ENCODE results near the gene KAT2A.

The KAT2A gene

DNA sequence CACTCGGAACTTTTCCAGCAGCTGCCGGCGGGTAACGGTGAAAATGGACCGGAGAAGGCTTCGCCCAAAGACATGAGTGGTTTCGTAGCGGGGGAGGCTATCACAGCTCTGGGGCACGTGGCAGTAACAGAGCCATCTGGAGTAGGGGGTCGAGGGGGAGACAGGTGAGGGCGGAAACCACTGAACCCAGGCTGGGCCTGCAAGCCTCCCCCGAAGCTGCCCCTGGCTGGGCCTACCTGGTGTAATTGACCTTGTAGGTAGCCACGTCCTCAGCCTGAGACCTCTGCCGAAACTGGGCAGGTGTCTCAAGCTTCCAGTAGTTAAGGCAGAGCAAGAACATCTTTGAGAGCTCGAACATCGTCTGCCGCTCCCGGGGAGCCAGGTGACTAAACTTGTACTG, 1.9 kb downstream of the KAT2A start:
- Histone ChIP-seq H3K79me2 (ENCODE audit: insufficient read depth, low read length) (no peaks in the 10 kb centered on the region), H3K9me2 (replicated peaks; ENCODE audit: insufficient read depth, low read length) (no peaks in the 10 kb centered on the region), H3K9me3 (ENCODE audit: insufficient read depth, low read length) (no peaks in the 10 kb centered on the region), H3K9ac (ENCODE audit: low read length) (no peak overlapping the region), H2AFZ (ENCODE audit: low read depth, low read length, severe bottlenecking) (no peak overlapping the region), H3K27ac (ENCODE audit: low read depth, low read length) (no peak overlapping the region), H4K20me1 (ENCODE audit: low read depth, low read length) (no peaks in the 10 kb centered on the region), H3K4me3 (ENCODE audit: insufficient read depth, low read length, poor library complexity, severe bottlenecking) (no peak overlapping the region), H3K27me3 (ENCODE audit: low read length) (no peaks in the 10 kb centered on the region), H3F3A (ENCODE audit: insufficient read depth) (peaks cover 13% of the 10 kb centered on the region), H3K36me3 (ENCODE audit: low read length) (no peaks in the 10 kb centered on the region), H3K4me2 (ENCODE audit: low read depth, low read length, poor library complexity, severe bottlenecking) (no peak overlapping the region)
- TF ChIP-seq, protein P1, sequence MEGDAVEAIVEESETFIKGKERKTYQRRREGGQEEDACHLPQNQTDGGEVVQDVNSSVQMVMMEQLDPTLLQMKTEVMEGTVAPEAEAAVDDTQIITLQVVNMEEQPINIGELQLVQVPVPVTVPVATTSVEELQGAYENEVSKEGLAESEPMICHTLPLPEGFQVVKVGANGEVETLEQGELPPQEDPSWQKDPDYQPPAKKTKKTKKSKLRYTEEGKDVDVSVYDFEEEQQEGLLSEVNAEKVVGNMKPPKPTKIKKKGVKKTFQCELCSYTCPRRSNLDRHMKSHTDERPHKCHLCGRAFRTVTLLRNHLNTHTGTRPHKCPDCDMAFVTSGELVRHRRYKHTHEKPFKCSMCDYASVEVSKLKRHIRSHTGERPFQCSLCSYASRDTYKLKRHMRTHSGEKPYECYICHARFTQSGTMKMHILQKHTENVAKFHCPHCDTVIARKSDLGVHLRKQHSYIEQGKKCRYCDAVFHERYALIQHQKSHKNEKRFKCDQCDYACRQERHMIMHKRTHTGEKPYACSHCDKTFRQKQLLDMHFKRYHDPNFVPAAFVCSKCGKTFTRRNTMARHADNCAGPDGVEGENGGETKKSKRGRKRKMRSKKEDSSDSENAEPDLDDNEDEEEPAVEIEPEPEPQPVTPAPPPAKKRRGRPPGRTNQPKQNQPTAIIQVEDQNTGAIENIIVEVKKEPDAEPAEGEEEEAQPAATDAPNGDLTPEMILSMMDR (IDR thresholded peaks at IDR 0.05; ENCODE audit: insufficient read depth, low read length, poor library complexity, severe bottlenecking) = no peak
- TF ChIP-seq EZH2phosphoT487 (conservative IDR thresholded peaks at IDR 0.05; ENCODE audit: low read length) = no peak

DNA sequence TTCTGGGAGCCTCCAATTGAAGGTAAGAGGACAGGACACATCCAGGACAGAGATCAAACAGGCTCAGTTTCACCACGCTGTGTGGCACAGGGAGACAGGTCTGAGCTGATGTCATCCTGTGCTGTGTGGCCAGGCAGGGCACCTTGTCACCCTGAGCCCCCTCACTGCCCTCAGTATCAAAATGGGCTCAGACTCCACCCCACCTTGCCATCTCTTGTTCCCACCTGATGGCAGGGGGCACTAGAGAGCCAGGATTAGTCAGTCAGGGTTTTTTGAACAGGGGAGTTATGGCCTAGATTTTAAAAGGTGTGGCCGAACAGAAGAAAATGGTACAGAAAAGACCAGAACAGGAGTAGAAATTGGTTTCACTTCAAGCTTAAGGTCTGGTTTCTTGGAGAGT, 2.6 kb downstream of the KAT2A start:
- H3K36me3 ChIP-seq (ENCODE audit: low read length) = no peaks in the 10 kb centered on the region

DNA sequence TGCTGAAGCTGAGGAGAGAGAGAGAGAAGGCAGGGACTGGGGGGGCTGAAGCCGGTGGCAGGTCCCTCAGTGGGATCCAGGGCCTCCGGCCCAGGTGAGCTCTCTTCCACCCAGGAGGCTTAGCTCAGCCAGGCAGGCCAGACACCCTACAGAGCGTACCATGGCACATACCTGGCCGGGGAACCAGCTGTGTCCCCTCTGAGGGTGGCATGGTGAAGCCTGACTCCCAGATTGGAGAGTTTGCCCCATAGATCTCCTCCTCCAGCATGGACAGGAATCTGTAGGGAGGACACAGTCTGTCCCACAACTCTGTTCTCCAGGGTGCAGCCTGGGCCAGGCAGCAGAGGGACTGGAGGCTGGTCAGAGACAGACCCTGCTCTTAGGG, 3.0 kb downstream of the KAT2A start:
- Histone ChIP-seq H3F3A (ENCODE audit: insufficient read depth) (peaks cover 11% of the 10 kb centered on the region), H3K79me2 (ENCODE audit: insufficient read depth, low read length) (no peaks in the 10 kb centered on the region), H3K27me3 (ENCODE audit: low read length) (no peaks in the 10 kb centered on the region), H3K9me2 (replicated peaks; ENCODE audit: insufficient read depth, low read length) (no peaks in the 10 kb centered on the region), H3K36me3 (ENCODE audit: low read length) (no peaks in the 10 kb centered on the region), H2AFZ (ENCODE audit: low read depth, low read length, severe bottlenecking) (no peak overlapping the region), H3K27ac (ENCODE audit: low read depth, low read length) (no peak overlapping the region), H4K20me1 (ENCODE audit: low read depth, low read length) (no peaks in the 10 kb centered on the region), H3K9ac (ENCODE audit: low read length) (no peak overlapping the region), H3K4me2 (ENCODE audit: low read depth, low read length, poor library complexity, severe bottlenecking) (no peak overlapping the region), H3K4me3 (ENCODE audit: insufficient read depth, low read length, poor library complexity, severe bottlenecking) (no peak overlapping the region), H3K9me3 (ENCODE audit: insufficient read depth, low read length) (no peaks in the 10 kb centered on the region)
- no peak for TF ChIP-seq EZH2phosphoT487 (conservative IDR thresholded peaks at IDR 0.05; ENCODE audit: low read length)
- TF ChIP-seq, protein P1 (IDR thresholded peaks at IDR 0.05; ENCODE audit: insufficient read depth, low read length, poor library complexity, severe bottlenecking) = no peak

More for the DNA sequence above, 2.6 kb downstream of the KAT2A start:
- no peak overlapping the region for H3K9ac ChIP-seq (ENCODE audit: low read length)
- no peak overlapping the region for H2AFZ ChIP-seq (ENCODE audit: low read depth, low read length, severe bottlenecking)
- TF ChIP-seq, protein P1 (IDR thresholded peaks at IDR 0.05; ENCODE audit: insufficient read depth, low read length, poor library complexity, severe bottlenecking) = peak; percentile 69
- no peak for TF ChIP-seq EZH2phosphoT487 (conservative IDR thresholded peaks at IDR 0.05; ENCODE audit: low read length)
- H4K20me1 ChIP-seq (ENCODE audit: low read depth, low read length) = no peaks in the 10 kb centered on the region
- no peak overlapping the region for H3K4me2 ChIP-seq (ENCODE audit: low read depth, low read length, poor library complexity, severe bottlenecking)
- no peaks in the 10 kb centered on the region for H3K79me2 ChIP-seq (ENCODE audit: insufficient read depth, low read length)
- H3F3A ChIP-seq (ENCODE audit: insufficient read depth) = peaks cover 11% of the 10 kb centered on the region
- H3K27me3 ChIP-seq (ENCODE audit: low read length) = no peaks in the 10 kb centered on the region
- no peak overlapping the region for H3K4me3 ChIP-seq (ENCODE audit: insufficient read depth, low read length, poor library complexity, severe bottlenecking)
- H3K9me3 ChIP-seq (ENCODE audit: insufficient read depth, low read length) = no peaks in the 10 kb centered on the region
- H3K9me2 ChIP-seq (replicated peaks; ENCODE audit: insufficient read depth, low read length) = no peaks in the 10 kb centered on the region
- no peak overlapping the region for H3K27ac ChIP-seq (ENCODE audit: low read depth, low read length)
